LNCaP clone FGC (cell line): ENCODE results near the gene SARDH.

Experiments used
- DNase-seq: peaks from one replicate; pipeline ENCODE4 v3.0.0-alpha.2; 2011; ENCODE audit warnings: low read depth
- H3K4me3 ChIP-seq: 2 replicates; pipeline ENCODE4 v1.5.1; 2011; ENCODE audit warnings: mild to moderate bottlenecking, low read depth, low read length, control low read depth
- TF ChIP-seq, protein P1 (sequence below): IDR thresholded peaks from 2 replicates; pipeline ENCODE4 v1.5.1; 2012; ENCODE audit warnings: mild to moderate bottlenecking; ENCODE audit not compliant: control insufficient read depth, insufficient read depth; ENCODE audit errors: extremely low read depth

Gene SARDH

DNA sequence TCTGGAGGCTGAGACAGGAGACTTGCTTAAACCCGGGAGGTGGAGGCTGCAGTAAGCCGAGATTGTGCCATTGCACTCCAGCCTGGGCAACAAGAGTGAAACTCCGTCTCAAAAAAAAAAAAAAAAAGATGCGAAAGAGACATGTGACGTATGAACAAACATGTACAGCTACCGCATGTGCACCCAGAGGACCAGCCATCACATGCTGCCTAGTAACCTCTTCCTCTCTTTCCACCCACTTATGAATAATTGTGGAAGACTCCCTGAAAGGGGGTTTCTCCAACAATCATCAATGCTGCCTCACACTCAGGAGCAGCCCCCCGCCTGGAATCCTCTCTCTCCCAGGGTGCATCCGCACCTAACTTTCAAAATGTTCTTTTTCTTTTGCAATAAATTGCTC, 2.2 kb downstream of the SARDH start:
- TF ChIP-seq, protein P1, sequence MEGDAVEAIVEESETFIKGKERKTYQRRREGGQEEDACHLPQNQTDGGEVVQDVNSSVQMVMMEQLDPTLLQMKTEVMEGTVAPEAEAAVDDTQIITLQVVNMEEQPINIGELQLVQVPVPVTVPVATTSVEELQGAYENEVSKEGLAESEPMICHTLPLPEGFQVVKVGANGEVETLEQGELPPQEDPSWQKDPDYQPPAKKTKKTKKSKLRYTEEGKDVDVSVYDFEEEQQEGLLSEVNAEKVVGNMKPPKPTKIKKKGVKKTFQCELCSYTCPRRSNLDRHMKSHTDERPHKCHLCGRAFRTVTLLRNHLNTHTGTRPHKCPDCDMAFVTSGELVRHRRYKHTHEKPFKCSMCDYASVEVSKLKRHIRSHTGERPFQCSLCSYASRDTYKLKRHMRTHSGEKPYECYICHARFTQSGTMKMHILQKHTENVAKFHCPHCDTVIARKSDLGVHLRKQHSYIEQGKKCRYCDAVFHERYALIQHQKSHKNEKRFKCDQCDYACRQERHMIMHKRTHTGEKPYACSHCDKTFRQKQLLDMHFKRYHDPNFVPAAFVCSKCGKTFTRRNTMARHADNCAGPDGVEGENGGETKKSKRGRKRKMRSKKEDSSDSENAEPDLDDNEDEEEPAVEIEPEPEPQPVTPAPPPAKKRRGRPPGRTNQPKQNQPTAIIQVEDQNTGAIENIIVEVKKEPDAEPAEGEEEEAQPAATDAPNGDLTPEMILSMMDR = no peak
- H3K4me3 ChIP-seq = no peak overlapping the region
- no peak for DNase-seq

DNA sequence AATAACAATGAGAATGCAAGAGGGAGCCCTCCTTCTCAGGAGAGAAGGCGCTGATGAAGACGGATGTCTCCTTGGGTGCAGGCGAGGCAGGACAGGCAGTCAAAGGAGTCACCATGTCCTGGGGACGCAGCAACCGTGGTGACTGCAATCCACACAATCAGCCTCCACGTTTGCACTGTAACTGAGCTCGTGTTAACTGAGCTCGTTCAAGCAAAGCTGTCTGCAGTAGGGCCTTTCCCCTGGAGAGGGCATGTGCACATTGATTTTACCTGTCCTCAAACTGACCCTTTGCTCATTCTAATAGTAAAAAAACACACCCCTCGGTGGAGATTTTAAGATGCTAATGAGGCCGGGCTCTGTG, 2.8 kb downstream of the SARDH start:
- no peak overlapping the region for H3K4me3 ChIP-seq
- TF ChIP-seq, protein P1 = no peak
- no peak for DNase-seq

DNA sequence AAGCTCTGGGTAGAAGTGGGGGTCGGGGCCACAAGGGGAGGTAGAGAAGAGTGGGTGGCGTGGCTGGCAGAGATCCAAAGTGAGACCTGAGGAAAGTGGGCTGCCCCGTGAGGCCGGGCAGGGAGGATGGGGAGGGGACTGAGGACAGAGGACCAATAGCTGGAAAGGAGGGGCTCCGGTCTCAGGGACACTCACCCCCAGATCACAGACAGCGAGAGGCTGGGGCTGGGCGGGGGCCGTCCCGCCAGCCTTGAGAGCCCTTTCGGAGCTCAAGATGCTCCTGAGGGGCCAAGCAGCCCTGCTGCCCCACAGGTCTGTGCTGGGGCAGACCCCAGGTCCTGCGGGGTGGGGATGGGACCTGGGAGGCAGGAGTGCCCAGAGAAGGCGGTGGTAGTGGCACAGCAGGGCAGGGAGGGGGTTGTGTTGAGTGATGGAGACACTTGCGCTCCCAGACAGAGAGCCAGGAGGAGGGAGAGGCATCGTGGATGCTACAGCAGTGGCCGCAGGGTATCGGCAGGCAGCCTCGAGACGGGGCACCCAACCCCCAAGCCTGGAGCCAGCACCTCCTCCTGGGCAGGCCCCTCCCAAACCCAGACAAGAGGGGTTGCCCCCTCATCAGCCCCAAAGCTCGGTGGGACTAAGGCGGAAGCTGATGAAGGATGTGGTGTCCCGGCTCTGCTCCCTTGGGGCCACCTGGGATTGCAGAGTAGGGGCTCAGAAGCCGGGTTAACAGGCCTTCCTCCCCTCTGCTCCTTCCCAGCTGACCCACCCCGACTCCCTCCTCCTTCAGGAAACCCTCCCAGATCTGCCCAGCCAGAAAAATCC, 3.4 kb downstream of the SARDH start:
- no peak for DNase-seq
- no peak overlapping the region for H3K4me3 ChIP-seq
- TF ChIP-seq, protein P1 = no peak

DNA sequence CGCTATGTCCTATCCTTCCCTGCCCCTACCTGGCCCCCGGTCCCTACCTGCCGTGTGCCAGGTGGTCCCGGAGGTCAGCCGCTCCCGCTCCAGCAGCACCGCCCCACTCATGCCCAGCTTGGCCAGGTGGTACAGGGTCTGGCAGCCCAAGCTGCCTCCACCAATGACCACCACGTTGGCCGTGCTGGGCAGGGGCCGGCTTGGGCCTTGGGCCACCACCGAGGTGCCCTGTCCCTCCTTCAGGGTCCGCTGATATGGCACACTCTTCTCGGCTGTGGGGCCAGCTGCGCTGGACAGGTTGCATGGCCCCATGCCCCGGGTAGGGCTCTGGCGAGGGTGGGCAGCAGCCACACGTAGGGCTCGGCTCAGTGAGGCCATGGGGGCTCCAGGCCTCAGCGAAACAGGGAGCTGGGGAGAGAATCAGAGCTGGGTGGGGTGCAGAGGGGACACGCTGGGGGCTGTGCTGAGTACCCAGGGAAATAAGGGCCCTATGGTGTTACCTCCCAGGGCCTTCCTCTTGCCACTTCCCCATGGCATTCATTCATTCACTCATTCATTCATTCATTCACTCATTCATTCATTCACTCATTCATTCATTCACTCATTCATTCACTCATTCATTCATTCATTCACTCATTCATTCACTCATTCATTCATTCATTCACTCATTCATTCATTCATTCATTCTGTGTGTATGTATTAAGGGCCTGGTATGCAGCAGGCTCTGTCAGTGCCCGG, 4.2 kb downstream of the SARDH start:
- H3K4me3 ChIP-seq = no peak overlapping the region
- TF ChIP-seq, protein P1 = no peak
- DNase-seq = no peak

DNA sequence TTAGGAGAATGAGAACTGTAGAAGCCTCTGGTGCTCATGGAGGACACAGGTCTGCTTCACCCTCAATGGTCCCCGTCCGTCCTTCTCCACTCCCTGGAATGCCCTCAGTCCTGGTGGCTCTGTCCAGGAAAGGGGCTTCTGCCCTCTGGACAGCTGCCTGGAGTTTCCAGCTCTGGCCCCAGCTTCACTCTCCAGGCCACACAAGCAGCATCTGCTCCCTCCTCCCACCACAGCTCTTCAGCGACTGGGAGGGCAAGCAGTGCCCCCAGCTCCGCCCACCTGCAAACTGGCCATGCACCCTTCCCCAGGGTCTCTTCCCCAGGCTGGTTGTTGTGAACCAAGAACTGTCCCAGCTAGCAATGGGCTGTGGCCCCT, 4.7 kb downstream of the SARDH start:
- DNase-seq = no peak
- H3K4me3 ChIP-seq = no peak overlapping the region
- TF ChIP-seq, protein P1 = no peak

DNA sequence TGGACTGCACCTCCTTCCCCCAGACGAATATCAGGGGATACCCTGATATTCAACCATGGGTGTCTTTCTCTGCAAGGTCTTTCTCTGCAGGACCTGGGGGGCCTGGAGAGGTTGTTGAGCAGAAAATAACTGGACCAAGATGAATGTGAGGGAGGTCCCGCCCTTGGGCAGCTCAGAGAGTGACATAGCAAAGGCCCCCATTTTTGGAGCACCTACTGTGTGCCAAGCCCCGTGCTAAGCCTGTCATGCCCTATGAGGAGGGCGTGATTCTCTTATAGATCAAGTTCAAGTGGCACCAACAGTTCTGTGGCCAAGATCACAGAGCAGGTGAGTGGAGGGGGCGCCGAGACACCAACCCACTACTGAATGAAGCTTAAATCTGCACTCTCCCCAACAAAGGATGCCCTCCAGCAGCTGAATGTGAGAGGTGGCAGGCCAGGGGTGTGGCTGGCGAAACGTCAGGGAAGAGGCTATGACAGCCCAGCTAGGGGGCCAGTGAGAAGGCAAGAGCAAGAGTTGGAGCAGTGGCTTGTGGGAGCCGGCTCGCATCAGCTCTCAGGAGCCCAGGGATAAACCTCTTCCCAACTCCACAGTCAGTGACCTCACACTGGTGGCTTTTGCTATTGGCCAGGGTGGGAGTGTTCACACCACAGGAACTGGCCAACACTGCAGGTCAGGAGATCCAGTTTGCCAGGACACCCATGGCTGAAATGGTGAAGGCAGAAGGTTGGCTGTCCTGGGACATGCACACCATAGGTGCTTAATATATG, 5.3 kb downstream of the SARDH start:
- no peak for DNase-seq
- no peak overlapping the region for H3K4me3 ChIP-seq
- TF ChIP-seq, protein P1 = no peak
